Measurements from ENCODE around the gene UGT1A10.
"Not testable (repeated sequence)": the region's sequence is repeated elsewhere in the genome, so short reads cannot be mapped to it uniquely, and the experiment has no call there.

UGT1A10 gene

GRCh38 chr2:233636306-233636705 lies at the start of gene UGT1A10:
UGT1A10 (plus strand) TSS chr2:233636448; CDS start chr2:233636523, 75 bp downstream.
- not testable (repeated sequence) for DNase-seq (ENCODE audit: low spot score)

GRCh38 chr2:233588400-233588799 lies 47.8 kb upstream of the UGT1A10 start:
- DNase-seq (ENCODE audit: low spot score), result no peak

- DNase-seq (ENCODE audit: low spot score), result not testable (repeated sequence)
Measured at GRCh38 chr2:233592706-233593105, 43.5 kb upstream of the UGT1A10 start.

- DNase-seq (ENCODE audit: low spot score), result no peak
Measured at GRCh38 chr2:233593201-233593600, 43.0 kb upstream of the UGT1A10 start.

- no peak for DNase-seq (ENCODE audit: low spot score)
Measured at GRCh38 chr2:233597522-233597921, 38.7 kb upstream of the UGT1A10 start.

GRCh38 chr2:233598952-233599351 lies 37.3 kb upstream of the UGT1A10 start:
- DNase-seq (ENCODE audit: low spot score), result no peak

- no peak for DNase-seq (ENCODE audit: low spot score)
Measured at GRCh38 chr2:233600386-233600785, 35.9 kb upstream of the UGT1A10 start.

GRCh38 chr2:233602076-233602475 lies 34.2 kb upstream of the UGT1A10 start:
- DNase-seq (ENCODE audit: low spot score), result no peak

- DNase-seq (ENCODE audit: low spot score), result no peak
Measured at GRCh38 chr2:233603520-233603919, 32.7 kb upstream of the UGT1A10 start.

- DNase-seq (ENCODE audit: low spot score), result no peak
Measured at GRCh38 chr2:233604826-233605225, 31.4 kb upstream of the UGT1A10 start.

GRCh38 chr2:233605680-233606079 lies 30.6 kb upstream of the UGT1A10 start:
- no peak for DNase-seq (ENCODE audit: low spot score)

- DNase-seq (ENCODE audit: low spot score), result no peak
Measured at GRCh38 chr2:233611284-233611683, 25.0 kb upstream of the UGT1A10 start.

GRCh38 chr2:233617476-233617875 lies 18.8 kb upstream of the UGT1A10 start, which contains the start of gene UGT1A8:
UGT1A8 (plus strand) TSS chr2:233617633; CDS start chr2:233617708, 75 bp downstream.
- not testable (repeated sequence) for DNase-seq (ENCODE audit: low spot score)

- no peak for DNase-seq (ENCODE audit: low spot score)
Measured at GRCh38 chr2:233620204-233620603, 16.0 kb upstream of the UGT1A10 start.

GRCh38 chr2:233621863-233622262 lies 14.4 kb upstream of the UGT1A10 start:
- DNase-seq (ENCODE audit: low spot score), result not testable (repeated sequence)

GRCh38 chr2:233627331-233628025 lies 8.8 kb upstream of the UGT1A10 start:
- no peak for DNase-seq (ENCODE audit: low spot score)

- no peak for DNase-seq (ENCODE audit: low spot score)
Measured at GRCh38 chr2:233638836-233639235, 2.6 kb downstream of the UGT1A10 start.

GRCh38 chr2:233639860-233640259 lies 3.6 kb downstream of the UGT1A10 start:
- DNase-seq (ENCODE audit: low spot score), result no peak

- no peak for DNase-seq (ENCODE audit: low spot score)
Measured at GRCh38 chr2:233643128-233643527, 6.9 kb downstream of the UGT1A10 start.

GRCh38 chr2:233646033-233646432 lies 9.8 kb downstream of the UGT1A10 start:
- DNase-seq (ENCODE audit: low spot score), result not testable (repeated sequence)

GRCh38 chr2:233650981-233651380 lies 14.7 kb downstream of the UGT1A10 start:
- DNase-seq (ENCODE audit: low spot score), result no peak

GRCh38 chr2:233651430-233651829 lies 15.2 kb downstream of the UGT1A10 start:
- DNase-seq (ENCODE audit: low spot score), result no peak

- no peak for DNase-seq (ENCODE audit: low spot score)
Measured at GRCh38 chr2:233654501-233654900, 18.3 kb downstream of the UGT1A10 start.

GRCh38 chr2:233655043-233655442 lies 18.8 kb downstream of the UGT1A10 start:
- DNase-seq (ENCODE audit: low spot score), result no peak

Measured in putamen (tissue), 1 donor.